ENCODE measurements around the gene SPTBN4.
"Not testable (repeated sequence)": the region's sequence is repeated elsewhere in the genome, so short reads cannot be mapped to it uniquely, and the experiment has no call there.

The SPTBN4 gene

DNA sequence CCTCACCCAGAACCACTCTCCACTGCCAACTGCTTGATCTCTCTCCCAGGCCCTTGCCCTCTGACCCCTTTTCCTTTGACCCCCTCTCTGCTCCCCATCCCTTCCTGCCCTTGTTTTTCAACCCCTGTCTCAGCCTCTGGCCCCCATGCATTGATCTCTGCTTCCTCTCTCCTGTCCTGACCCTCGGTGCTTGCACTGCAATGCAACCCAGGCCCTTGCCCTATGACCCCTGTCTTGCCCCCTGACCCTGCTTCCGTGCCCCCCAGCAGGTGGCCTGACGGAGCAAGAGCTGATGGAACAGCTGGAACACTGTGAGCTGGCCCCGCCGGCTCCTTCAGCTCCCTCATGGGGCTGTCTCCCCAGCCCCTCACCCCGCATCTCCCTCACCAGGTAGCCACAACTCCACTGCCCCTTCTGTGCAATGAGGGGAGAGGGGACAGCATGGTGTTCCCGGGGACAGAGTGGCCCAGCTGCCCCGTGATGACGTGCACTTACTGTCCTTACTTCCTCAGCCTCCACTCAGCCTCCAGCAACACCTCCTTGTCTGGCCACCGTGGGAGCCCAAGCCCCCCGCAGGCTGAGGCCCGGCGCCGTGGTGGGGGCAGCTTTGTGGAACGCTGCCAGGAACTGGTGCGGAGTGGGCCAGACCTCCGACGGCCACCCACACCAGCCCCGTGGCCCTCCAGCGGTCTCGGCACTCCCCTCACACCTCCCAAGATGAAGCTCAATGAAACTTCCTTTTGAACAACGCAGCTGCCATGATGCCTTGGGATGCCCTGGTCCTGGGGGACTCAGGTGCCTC lies 123.9 kb downstream of the SPTBN4 start:
- DNase-seq = no peak

- not testable (repeated sequence) for DNase-seq
Observed at GRCh38 chr19:40591724-40592123, 124.9 kb downstream of the SPTBN4 start.

DNA sequence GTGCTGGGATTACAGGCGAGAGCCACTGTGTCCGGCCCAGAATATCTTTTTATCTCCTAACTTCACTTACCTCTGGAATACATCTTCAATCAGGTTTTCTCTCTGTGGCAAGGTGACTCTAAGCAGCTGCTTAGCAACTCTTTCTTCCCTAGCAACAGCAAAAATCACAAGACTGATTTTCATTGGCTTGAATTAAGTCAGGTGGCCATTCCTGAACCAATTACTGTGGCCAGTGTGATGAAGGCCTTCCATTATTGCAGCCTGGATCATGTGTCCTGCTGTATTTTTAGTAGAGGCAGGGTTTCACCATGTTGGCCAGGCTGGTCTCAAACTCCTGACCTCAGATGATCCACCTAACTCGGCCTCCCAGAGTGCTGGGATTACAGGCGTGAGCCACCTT lies 125.4 kb downstream of the SPTBN4 start:
- DNase-seq = peak; percentile 79

- DNase-seq = no peak
Observed at GRCh38 chr19:40594255-40594654, 127.5 kb downstream of the SPTBN4 start.

DNA sequence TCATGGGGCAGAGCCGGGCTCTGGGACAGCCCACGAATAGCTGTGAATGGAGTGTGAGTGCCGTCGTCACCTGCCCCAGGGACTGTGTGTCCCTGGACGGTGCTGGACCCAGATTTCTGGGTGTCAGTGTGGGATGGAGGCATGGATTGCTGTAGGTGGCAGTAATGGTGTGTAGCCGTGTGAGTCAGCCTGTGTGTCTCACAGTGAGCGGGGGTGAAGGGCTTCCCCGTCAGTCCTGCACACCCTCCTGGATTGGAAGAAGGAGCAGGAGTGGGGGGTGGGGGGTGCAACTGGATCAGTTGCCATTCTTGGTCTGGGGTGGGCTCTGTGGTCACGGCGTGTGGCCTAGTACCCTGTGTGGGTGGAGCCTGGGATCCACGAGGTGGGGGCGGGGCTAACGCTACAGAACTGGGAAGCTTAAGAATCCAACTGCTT lies 127.9 kb downstream of the SPTBN4 start:
- DNase-seq = no peak

- peak; percentile 40 for DNase-seq
Observed at GRCh38 chr19:40596608-40597328, 130.0 kb downstream of the SPTBN4 start.

GRCh38 chr19:40597329-40597838 lies 130.6 kb downstream of the SPTBN4 start:
- no peak for DNase-seq

DNA sequence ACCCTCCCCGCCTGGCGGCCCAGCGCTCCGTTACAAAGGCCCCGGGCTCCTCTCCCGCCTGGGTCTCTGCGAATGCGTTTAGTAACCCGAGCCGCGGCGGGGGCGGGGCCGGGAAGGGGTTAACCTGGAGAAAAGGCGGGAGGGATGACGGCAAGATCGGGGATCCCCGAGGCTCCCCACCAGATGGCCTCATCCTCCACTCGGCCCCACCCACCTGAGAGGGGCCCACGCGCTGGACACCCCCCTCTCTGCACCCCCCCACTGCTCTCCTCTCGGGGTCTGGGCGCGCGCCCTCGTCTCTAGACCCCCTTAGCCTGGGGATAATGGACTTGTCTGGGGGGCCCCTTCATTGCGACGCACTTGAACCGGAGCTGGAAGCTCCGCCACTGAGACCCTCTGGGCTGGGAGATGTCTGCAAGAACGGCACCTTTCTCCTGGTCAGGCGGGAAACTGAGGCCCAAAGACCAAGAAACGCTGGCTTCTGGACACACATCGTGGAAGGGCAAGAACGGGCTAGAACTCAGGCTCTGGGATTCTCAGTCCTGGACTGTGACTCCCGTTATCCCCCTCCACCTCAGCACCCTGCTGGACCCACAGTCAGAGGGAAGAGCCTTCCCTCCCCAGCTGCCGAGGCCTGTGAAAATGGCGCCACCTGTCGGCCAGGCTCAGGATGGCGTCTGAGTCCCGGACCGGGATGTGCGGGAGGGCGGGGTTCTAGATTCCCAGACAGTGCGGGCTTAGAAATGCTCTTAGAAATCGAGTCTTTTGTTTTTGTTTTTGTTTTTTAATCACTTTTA lies 131.5 kb downstream of the SPTBN4 start:
- peak; percentile 88 for DNase-seq

- DNase-seq = peak; percentile 26
Observed at GRCh38 chr19:40598918-40599307, 132.1 kb downstream of the SPTBN4 start.

DNA sequence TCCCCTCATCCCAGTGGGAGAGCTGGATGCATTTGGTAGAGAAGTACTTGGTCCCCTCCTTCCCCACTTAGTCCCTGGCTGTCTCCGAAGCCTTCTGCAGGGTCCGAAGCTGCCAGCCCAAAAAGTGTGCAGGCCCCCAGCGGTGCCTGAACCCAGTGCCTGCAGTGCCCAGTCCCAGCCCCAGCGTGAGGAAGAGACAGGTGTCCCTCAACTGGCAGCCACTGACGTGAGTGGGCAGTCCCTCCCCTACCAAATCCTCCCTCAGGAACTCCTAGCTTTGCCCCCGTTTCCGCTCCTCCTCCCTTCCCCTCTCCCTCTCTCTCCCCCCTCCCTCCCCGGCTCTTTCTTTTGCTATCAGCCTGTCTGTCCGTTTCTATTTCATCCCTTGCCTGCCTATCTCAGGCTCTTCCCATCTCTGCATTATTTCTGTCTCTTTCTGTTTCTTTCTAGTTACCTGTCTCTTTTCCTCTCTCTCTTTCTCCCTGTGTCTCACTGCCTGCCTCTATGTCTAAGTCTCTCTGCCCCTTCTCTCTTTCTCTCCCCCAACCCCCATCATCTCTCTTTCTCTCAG lies 132.6 kb downstream of the SPTBN4 start:
- DNase-seq = peak; percentile 52

DNA sequence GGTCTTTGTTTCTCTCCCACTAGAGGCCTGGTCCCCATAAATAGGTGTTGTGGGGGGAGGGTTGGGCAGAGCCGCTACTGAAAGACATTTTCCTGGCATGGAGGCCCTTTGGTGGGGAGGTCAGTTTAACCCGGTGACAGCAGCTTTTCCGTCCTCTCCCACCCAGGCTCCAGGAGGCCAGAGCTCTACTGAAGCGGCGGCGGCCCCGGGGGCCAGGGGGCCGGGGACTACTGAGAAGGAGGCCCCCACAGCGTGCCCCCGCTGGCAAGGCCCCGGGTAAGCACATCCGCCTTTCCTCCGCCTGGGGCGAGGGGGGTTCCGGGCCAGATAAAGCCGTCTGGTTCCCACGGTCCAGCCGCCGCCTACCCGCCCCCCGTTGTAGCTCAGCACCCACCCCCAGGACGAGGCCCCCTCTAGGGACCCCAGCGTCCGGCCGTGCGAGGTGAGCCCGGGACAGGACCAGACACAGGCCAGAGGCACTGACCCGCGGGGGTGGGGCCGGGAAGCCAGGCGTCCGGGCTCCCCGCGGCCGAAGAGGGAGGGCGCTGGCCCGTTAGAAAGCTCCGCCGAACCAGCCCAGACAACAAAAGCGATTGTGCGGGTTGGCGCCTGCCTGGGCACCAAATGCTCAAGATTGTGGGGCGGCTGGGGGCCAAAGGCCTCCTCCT lies 133.2 kb downstream of the SPTBN4 start:
- peak; percentile 29 for DNase-seq

DNA sequence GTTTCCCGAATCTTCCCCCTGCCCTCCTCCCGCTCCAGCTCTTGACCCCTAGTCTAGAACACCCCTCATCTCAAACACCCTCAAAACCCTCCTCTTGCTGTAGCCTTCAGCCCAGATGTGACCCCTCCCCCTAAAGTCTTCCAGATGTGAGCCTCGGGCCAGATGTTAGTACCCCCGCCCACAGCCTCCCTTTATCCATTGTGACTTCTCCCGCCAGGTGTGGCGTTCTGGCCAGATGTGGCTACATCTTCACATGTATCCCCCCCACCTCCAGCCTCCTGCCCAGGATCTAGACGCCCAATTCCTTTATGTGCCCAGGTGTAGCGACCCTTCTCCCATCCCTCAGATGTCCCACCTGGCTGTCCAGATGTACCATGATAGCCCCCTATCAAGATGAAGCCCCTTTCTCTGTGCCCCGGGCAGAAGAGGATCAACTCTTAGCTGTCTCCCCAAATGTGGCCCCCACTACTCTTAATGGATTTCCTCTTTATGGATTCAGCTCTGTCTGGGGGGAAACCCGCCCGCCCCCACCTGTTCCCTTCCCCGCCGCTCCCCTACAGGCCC lies 133.9 kb downstream of the SPTBN4 start:
- DNase-seq = no peak

DNA sequence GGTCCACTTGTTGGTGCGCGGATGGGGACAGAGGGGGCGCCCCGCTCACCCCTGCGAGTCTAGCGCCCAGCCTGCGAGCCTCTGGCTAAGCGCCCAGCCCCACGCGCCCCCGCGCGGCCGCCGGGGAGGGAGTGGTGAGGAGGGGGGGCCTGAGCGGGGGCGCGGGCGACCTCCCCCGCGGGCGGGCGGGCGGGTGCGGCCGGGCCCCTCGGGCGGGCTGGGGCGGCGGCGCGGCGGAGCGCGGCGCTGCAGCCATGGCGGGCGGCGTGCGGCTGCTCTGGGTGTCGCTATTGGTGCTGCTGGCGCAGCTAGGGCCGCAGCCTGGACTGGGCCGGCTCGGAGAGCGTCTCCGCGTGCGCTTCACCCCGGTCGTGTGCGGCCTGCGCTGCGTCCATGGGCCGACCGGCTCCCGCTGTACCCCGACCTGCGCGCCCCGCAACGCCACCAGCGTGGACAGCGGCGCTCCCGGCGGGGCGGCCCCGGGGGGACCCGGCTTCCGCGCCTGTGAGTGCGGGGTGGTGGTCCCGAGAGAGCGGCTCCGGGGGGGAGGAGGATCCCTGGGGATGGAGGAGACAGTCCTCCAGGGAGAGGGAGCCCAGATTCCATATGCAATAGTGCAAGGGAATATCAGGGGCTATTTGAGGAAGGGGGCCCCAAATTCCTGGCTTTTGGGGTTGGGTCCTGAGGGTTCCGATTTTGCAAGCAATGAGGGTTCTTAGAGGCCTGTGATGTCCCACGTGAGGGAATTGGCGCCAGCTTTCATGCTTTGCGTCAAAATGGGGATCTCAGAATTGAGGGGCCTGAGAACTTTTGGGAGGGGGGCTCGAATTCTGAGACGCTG lies 134.6 kb downstream of the SPTBN4 start, which contains the start of gene LTBP4:
TSS of gene LTBP4 (plus strand) at position 236 of the 841 bp plus-strand sequence. CDS start at position 255, 19 bp downstream.
- DNase-seq = peak; percentile 59

DNA sequence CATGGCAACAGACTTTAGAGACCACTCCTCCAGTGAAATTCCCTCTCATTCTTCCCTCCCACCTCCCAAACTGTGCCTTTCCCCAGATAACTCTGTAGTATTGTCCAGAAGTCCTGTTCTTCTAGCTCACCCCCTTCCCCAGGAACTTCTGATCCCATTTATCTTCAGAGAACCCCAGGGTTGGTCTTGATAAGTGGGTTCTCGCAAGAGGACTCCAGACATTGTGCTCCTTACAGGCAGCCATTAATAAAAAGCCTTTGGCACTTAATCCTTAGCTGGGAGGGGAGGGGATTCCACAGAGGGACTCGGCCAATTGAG lies 136.2 kb downstream of the SPTBN4 start:
- no peak for DNase-seq

- peak; percentile 99 for DNase-seq
Observed at GRCh38 chr19:40603389-40604170, 136.8 kb downstream of the SPTBN4 start.

GRCh38 chr19:40604171-40604646 lies 137.4 kb downstream of the SPTBN4 start:
- no peak for DNase-seq

- peak; percentile 56 for DNase-seq
Observed at GRCh38 chr19:40604647-40605215, 137.9 kb downstream of the SPTBN4 start.

DNA sequence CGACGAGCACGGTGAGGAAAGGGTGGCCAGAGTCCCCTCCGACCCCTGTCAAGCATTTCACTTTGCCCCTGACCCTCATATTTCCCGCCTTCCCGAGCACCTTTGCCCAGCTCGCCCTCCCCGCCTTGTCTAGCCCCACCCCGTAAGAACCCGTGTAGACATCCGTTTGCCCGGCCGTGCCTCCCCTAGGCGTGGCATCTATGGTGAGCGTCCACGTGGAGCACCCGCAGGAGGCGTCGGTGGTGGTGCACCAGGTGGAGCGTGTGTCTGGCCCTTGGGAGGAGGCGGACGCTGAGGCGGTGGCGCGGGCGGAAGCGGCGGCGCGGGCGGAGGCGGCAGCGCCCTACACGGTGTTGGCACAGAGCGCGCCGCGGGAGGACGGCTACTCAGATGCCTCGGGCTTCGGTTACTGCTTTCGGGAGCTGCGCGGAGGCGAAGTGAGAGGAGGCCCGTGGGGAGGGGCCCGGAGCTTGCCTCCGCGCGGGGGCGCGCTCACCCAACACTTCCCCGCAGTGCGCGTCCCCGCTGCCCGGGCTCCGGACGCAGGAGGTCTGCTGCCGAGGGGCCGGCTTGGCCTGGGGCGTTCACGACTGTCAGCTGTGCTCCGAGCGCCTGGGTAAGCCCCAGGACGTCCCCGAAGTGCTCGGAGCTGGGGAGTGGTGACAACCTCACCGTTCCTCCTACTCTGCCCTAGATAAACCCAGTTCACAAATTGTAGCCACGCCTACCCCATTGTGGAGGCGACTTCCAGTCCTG lies 138.6 kb downstream of the SPTBN4 start:
- DNase-seq = peak; percentile 91

Measured in hematopoietic multipotent progenitor cell treated with erythropoietin and hydrocortisone succinate and interleukin-3 and kit ligand, for 6 days (in vitro differentiated cells).